ENCODE data around the gene CAB39. TPM values are rescaled to one million over a fixed set of nuclear protein-coding genes. Genes with fewer than 3 reads are reported as not detected.

Gene CAB39
- total RNA-seq, 1 donor from 2014 or later, result 80.9 TPM

DNA sequence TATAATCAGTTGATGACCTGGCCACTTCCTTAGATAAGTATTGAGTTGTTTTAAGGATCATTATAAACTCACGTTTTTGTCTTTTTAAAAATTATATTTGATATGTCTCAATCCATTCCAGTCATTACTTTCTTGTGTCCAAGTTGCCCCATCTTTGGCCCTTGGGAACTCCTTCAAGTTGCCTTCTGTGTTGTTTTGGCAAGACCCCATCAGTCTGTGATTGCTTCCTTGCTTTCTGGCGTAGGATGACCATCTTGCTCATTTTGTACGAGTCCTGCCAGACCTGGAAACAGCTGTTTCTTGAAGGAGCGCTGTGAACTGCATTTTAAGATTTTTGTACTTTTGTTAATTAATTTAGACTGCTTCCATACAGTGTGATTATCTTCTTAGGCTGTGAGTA is 83.2 kb downstream of the CAB39 start:
- intact Hi-C loops (cut with DNase I), result loop anchor here (5.0 kb wide), 1 partner anchor 84 kb away; the partner anchor contains the start of gene CAB39
- DNase-seq, result no peak
- ATAC-seq (ENCODE audit: poor library complexity), result peak; percentile 60

DNA sequence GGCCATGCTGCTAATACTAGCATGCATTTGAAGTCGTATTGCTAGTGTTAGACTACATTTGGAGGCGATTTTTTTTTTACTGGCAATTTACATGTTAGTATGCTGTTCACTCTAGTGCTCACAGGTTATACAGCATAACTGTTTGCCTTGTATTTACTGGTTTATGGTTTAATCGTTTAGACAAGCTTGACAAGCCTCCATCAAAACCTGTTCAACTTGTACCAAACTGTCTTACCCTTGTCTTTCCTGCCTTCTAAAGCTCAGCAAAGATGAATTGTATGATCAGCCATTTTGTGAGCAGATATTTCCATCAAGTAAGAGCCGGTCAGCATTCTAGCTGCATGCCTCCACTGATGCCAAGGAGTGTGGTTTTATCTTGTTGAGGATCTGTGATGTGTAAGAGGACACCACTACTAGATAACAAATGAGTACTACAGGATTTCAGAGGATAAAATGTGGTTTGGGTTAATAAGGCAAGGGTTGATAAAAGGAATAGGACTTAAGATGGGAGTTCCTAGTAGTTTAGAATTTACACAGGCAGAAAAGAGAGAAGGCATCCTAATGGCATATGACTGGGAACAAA is 83.7 kb downstream of the CAB39 start:
- no peak for ATAC-seq (ENCODE audit: poor library complexity)
- DNase-seq, result no peak
- intact Hi-C loops (cut with DNase I), result loop anchor here (5.0 kb wide), 1 partner anchor 84 kb away; the partner anchor contains the start of gene CAB39

DNA sequence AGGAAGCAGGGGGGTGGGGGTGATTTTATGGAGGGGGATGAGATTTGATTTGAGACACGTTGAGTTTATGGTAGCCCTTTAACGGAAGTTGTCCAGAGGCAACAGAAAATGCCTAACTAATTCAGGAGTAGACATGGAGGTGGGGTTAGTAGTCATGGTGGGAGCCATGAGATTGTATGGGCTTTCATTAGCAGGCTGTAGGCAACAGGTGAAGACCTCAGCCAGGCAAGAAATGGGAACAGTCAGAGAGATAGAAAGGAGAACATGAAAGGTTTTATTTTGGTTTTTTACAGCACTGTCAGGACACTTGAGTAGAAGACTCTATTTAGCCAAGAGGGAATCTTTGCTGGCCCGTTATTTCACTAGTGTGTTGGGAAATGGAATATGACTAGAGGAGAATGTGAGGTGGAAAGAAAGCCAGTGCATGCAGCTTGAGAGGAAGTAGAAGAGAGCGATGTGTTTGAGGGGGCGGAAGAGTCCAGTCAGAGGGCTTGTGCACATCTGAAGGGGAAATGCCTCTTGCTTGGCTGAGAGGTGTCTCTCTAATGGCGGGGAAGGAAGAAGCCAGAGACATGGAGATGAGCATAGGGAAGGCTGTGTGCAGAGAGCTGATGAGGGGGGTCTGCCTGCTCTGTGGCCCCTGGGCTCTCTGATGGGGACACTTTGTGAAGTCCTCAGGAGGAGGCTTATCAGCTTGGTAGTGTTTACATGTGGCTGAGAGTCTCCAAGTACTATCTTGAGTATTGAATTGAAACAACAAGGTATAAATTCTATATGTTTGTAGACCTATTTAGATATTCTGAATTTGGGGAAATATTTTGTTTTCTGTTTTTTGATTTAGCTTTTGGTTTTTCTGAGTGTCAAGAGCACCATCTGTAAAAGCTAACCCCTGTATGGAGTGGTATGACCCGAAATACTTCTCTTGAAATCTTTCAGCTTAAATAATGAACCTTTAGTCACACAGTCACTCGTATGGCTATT is 85.2 kb downstream of the CAB39 start:
- intact Hi-C loops (cut with DNase I), result loop anchor here (5.0 kb wide), 1 partner anchor 86 kb away; the partner anchor contains the start of gene CAB39
- DNase-seq, result no peak
- ATAC-seq (ENCODE audit: poor library complexity), result peak; percentile 10

DNA sequence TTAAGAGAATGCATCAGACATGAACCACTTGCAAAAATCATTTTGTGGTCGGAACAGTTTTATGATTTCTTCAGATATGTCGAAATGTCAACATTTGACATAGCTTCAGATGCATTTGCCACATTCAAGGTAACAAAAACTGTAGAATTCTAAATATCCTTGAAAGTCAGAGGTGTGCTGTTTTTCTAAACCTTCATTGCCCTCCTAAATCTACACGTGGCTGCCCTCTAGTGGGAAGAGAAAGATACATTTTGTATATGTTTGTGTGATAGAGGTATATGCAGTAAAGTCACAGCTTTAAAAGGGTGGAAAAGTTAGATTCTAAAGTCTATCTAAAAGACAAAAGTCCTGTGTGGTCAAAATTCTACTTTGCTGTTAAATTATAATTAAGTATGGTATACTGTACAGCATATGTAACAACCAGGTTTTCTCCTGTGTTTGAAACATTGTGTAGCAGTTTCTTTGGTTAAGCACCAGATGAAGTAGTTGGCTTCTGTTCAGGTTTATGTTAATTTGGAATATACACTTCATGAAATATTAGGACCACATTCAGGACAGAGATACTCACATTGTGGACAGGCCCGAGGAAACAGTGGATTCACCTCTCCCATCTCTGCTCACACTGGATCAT is 86.2 kb downstream of the CAB39 start:
- DNase-seq, result no peak
- intact Hi-C loops (cut with DNase I), result loop anchor here (5.0 kb wide), 1 partner anchor 87 kb away; the partner anchor contains the start of gene CAB39
- ATAC-seq (ENCODE audit: poor library complexity), result peak; percentile 58

DNA sequence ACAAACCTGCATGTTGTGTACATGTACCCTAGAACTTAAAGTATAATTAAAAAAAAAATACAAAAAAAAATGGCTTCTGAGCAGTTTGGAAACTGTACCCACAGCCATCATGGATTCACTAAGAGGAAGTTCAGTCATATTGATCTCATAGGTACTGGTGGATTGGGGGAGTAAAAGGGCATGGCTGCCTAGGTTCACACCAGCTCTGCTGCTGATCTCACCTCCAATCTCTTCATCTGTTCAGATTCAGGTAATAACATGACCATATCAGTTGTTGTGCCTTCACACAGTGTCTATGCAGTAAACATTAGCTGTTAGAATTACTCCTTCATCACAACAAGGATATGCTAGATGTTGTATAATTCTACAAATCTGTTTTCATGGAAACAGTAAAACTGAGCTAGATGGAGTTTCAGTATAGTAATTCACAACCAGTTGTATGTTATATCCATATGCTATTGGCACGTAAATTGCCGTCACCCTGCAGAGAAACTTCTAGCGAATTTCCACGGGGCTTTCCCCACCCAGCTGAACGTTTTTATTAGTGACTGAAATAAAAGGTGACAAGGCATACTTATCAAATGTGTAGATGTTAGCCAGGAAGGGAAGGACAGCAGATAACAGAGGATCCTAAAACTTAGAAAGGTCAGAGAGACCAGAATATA is 92.8 kb downstream of the CAB39 start:
- intact Hi-C loops (cut with DNase I), result no loop called here
- DNase-seq, result no peak

DNA sequence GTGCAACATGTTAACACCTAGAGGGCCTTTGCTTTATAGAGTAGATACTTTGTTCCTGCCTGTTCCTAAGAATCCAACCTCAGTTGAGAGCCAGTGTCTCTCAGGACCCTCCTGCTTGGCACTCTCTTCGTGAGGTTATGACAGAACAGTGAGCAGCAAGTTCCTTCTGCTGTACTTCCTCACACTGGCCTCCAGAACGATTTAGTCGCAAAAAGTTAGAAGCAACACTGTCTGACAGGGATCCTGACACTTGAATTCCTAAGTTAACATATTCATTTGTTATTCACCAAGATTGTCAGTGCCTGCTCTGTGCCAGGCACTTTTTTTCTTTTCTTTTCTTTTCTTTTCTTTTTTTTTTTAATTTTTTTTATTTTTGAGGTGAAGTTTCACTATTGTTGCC is 95.1 kb downstream of the CAB39 start:
- ATAC-seq (ENCODE audit: poor library complexity), result no peak
- no peak for DNase-seq
- intact Hi-C loops (cut with DNase I), result no loop called here

More for the DNA sequence above, 92.8 kb downstream of the CAB39 start:
- ATAC-seq (ENCODE audit: poor library complexity), result no peak

DNA sequence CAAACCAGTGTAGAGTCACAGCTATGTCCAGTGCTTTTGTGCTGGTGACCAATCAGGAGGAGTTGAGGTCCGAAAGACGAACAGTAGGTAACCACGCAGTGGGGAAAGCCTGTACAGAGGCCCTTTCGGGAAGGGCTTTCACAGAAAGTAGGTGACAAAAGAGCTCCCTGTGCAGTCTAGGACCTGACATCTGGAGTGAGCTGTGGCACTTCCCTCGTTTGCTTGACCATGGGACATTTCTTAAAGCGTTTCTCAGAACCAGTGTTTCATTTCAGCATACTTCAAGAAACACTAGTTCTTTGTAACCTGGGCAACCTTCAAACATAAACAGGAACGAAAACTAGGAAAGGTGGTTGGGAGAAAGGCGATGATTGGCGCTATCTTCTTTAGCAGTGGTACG is 96.4 kb downstream of the CAB39 start:
- ATAC-seq (ENCODE audit: poor library complexity), result no peak
- intact Hi-C loops (cut with DNase I), result no loop called here

DNA sequence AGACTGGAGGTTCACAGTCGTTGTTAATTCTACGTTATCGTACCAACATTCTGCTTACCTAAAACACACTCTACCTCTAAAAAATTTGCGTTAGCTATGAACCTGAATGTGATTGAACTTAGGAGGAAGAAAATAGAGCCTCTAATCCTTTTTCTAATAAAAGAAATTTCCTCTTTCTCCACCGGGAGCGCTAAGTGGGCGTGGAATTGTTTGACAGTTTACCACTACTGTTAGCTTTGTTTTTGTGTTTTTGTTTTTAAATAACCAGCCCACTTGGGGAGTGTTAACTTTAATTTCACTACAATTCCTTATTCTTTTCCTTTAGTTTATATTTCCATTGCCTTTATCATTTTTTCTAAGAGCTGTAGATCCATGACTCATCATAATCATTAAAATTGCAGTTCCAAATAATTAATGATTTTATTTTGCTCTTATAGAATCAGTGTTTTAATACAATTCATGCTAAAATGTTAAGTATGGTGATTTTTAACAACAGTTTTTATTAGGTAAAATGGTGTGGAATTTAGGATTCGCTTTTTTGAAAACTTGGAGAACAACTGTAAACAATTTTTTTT is 97.1 kb downstream of the CAB39 start:
- intact Hi-C loops (cut with DNase I), result no loop called here
- ATAC-seq (ENCODE audit: poor library complexity), result no peak
- no peak for DNase-seq

More for the DNA sequence above, 96.4 kb downstream of the CAB39 start:
- DNase-seq, result no peak

DNA sequence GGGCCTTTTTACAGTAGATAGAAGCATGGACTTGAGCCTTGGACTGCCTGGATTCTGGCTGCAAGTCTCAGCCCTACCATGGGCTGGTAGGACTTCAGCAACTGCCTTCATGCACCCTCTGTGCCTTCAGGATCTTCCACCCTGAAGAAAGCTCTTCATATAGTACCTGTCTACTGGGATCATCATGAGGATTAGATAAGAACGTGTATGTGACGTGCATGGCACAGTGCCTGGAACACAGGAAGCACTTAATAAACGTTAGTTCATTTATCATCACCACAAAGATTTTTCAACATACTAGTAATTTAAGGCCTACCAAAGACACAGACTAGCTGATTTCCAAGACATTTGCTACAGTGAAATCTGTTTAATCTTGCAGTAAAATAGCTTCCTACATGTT is 98.9 kb downstream of the CAB39 start:
- no peak for DNase-seq
- ATAC-seq (ENCODE audit: poor library complexity), result no peak
- intact Hi-C loops (cut with DNase I), result no loop called here

DNA sequence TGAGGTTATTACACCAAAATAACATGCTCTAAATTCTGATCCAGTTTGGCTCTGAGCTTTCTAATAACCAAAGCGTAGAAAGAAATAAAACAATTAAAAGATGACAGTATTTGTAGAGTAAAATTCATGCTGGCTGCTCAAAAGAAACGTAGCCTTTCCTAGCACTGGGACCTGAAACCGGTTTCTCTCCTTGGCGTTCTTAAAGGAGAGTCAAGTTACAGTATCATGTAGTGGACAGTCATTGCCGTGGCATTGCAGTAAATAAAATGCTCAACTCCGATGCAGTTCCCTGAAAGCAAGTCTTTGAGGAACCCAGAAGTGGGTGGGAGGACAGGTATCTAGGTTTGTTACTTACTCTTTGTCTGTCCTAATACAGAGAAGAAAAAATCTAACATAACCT is 99.4 kb downstream of the CAB39 start:
- DNase-seq (no peak), ATAC-seq (ENCODE audit: poor library complexity) (no peak)
- intact Hi-C loops (cut with DNase I), result no loop called here

DNA sequence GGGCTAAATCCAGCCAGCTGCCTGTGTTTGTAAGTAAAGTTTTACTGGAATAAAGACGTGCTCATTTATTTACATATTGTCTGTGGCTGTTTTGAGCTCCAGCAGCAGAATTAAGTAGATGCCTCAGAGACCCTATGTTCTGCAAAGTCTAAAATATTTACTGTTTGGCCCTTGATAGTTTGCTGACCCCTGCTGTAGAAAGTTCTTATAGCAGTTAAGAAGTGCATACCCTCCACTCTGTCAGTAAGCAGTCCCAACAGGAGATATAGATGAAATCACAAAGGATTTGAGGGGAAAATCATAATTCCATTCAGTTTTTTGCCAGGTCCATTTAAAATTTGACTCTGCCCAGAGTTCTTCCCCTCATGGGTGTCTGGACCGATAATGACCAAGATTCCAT is 102.0 kb downstream of the CAB39 start:
- DNase-seq, result no peak
- ATAC-seq (ENCODE audit: poor library complexity), result no peak
- intact Hi-C loops (cut with DNase I), result no loop called here

DNA sequence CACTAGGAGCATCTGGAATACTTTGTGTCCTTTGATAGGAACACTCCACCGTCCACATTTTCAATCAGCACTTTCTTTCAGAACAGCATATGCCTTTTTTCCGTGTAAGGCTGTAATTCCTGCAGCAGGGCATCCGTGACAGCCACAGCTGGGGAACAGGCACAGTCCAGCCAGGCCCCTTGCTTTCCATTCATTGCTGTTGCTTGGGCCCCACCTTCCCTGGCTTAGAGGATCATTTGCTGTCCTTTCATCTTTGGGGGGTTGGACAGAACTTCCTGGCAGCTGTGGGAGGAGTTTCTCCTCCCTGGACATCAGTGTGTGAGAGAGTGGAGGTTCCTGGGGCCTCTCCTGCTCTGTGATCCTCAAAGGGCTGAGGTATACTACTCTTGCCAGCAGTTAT is 102.4 kb downstream of the CAB39 start:
- ATAC-seq (ENCODE audit: poor library complexity), result no peak
- no peak for DNase-seq
- intact Hi-C loops (cut with DNase I), result no loop called here

DNA sequence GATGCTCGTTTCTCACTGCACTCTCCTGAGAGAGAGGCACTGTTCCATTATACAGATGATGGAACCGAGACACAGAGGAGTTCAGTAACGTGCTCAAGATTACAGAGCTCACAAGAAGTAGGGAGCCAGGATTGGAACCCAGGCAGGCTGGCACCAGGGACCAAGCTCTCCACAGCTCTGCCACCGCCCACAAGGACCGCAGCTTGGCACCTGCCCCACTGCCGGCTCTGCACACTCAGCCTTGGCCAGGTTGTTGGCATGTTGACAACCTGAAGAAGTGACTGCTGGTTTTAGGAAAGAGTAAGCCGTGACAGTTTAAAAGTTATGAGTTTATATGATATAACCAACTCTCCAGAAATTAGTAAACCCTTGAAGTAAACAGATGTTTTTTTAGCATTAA is 104.1 kb downstream of the CAB39 start:
- intact Hi-C loops (cut with DNase I), result no loop called here
- peak; percentile 65 for DNase-seq
- ATAC-seq (ENCODE audit: poor library complexity), result peak; percentile 75

DNA sequence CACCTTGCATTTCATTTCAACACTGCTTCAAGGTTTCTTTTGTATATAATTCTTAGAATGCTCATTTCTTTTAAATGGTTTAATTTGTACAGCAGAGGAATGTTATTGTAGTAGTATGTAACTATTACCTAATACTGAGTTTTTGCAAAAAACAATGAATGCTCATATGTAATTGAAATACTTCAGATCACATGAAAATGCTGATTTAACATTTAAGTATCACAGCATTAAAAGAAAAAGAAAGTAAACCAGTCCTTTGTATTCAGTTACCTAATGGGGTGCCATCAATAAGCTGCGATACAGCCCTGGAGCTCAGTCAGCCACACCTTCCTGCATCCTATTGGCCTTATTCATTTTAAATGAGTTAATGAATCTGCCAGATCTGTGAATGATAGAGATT is 106.8 kb downstream of the CAB39 start:
- no peak for ATAC-seq (ENCODE audit: poor library complexity)
- intact Hi-C loops (cut with DNase I), result no loop called here
- no peak for DNase-seq

DNA sequence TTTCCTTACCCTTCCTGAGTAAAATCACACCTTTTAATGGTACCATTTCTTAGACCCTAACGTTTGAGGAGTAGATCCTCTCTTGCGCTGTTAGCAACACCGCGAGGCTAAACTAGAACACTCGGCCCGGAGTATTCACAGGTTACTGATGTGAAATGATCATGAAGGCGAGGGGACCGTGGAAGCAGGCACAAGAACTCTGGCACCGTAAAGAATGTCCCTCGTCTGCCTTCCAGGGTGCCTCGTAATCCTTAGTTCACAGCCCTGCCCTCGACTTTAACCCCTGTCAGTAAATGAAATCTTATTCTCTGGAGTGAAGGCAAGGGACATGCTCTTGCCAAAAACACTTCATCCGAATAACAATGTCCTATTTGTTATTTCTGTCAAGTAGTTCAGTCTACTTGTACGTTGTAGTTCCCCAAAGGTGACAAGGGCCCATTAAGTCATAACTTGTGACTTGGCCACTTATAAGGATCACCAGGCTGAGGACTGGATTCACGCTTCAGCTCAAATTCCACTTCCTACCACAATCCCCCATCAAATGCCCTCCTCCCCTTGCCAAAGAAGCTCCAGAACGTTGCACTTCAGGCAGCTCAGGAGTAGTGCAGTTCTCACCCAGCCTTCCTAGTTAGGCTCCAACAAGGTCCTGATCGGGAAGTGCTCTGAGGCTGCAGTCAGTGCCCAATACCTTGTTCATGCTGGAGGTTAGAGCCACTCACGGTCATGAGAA is 108.8 kb downstream of the CAB39 start:
- intact Hi-C loops (cut with DNase I), result no loop called here
- DNase-seq, result no peak
- peak; percentile 14 for ATAC-seq (ENCODE audit: poor library complexity)

DNA sequence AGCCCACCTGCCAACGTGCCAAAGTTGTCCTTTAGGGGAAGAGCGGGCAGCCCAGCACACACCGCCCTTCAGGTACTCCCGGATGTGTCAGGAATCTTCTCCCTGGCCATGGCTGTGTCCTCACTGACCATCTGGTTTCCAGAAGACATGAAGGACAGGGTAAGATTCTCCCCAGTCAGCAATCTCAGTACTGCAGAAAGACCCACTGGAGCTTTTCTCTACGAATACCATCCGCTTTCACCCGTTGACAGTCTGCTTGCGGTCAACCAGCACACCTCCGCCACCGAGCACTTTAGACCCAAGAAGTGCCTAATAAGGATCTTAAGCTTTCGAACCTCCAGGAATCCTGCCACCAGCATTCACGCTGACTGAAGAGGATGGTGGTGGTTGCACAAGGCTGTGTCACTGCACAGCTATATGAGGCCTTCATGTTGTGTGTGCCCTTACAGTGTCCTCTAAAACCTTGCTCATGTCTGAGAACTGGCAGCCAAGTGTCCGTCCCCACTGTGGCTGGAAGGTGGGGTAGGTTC is 109.4 kb downstream of the CAB39 start:
- DNase-seq (no peak), ATAC-seq (ENCODE audit: poor library complexity) (no peak)
- intact Hi-C loops (cut with DNase I), result no loop called here

DNA sequence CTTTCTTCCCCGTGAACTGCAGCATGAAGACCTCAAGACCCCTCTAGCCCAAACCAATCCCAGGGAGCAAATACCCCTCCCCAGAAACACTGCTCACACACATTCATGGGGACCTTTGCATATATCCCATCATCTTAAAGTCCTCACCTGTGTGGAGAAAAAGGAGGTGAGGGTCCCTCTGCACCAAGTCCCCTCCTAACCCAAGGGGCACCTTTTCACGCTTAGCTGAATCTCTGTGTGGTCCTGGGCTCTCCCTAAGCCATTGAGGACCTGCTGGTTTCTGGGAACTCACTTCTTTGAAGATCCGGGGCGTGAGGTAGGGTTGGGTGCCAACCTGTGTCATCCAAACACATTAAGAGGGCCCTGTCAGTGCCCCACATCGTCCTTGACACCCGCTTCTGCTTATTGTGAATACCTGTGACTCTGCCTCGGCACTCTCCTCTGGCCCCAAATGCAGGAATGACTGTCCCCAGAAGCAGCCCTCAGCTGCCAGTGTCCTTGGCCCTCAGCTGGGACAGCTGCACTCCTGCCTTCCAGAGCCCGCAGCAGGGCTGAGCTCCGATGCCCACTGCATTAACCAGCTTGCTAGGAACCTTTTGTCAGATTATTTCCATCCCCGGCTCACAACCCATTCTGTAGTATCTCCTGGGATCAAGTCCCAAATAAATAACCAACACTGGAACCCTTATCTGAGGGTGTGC is 110.8 kb downstream of the CAB39 start:
- no peak for ATAC-seq (ENCODE audit: poor library complexity)
- intact Hi-C loops (cut with DNase I), result no loop called here
- no peak for DNase-seq

All from Right ventricle myocardium superior (tissue), 1 donor.